Peyer's patch (tissue), 4 donors: Measurements from ENCODE around the gene NDUFS8.

Source experiments
- POLR2A ChIP-seq, 2 donors: fragments of 450-650 bp; IDR thresholded peaks; one replicate each; pipeline ENCODE4 v1.5.1; 2017; ENCODE audit warnings: antibody characterized with exemption in 2 of 2, mild to moderate bottlenecking in 2 of 2, moderate library complexity in 2 of 2
- TF ChIP-seq, protein P1 (sequence below), 6 experiments: fragments of 450-650 bp in 4 of 6; fragments of 200-600 bp in 2 of 6; sonication (generic) in 1 of 6; IDR thresholded peaks; one replicate each; pipeline ENCODE4 v1.5.1; 2017 to 2019; ENCODE audit warnings: antibody characterized with exemption in 6 of 6, mild to moderate bottlenecking in 3 of 6, moderate library complexity in 1 of 6

DNA sequence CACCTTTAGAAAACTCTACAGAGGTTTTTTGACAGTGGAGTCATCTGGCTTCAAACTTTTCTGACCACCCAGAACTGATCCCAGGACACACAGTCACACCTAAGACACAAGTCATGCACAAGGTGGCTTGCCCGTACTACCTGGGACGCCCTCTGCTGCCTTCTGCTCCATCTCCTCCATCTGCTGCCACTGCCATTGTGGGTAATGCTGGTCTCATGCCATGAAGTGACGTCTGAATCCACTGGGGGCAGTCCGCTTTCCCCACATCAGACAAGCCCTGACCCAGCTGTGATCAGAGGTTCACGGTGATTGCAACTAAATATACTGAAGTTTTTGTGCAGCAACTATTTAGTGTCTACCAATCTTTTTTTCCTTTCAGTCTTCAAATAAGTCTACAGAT, 5.4 kb upstream of the NDUFS8 start:
- TF ChIP-seq, protein P1, sequence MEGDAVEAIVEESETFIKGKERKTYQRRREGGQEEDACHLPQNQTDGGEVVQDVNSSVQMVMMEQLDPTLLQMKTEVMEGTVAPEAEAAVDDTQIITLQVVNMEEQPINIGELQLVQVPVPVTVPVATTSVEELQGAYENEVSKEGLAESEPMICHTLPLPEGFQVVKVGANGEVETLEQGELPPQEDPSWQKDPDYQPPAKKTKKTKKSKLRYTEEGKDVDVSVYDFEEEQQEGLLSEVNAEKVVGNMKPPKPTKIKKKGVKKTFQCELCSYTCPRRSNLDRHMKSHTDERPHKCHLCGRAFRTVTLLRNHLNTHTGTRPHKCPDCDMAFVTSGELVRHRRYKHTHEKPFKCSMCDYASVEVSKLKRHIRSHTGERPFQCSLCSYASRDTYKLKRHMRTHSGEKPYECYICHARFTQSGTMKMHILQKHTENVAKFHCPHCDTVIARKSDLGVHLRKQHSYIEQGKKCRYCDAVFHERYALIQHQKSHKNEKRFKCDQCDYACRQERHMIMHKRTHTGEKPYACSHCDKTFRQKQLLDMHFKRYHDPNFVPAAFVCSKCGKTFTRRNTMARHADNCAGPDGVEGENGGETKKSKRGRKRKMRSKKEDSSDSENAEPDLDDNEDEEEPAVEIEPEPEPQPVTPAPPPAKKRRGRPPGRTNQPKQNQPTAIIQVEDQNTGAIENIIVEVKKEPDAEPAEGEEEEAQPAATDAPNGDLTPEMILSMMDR (IDR thresholded peaks at IDR 0.05) = peak in 1 of 6 experiments; percentile 8
- no peak for TF ChIP-seq POLR2A (IDR thresholded peaks at IDR 0.05)
